Heart left ventricle (tissue), 16 donors: ENCODE measurements around the gene CPT1B. TPM values are rescaled to one million over a fixed set of nuclear protein-coding genes. Genes with fewer than 3 reads are reported as not detected.
A peak's percentile ranks its signal among the peaks of the same experiment; 100 is the strongest.

Experiments used
- ATAC-seq, 4 donors: fragments of 200-7000 bp; cut with Tn5 transposase; one replicate each; pipeline ENCODE4 v1.9.1; 2020 to 2022; ENCODE audit warnings: moderate library complexity in 4 of 4, mild to moderate bottlenecking in 3 of 4, moderate number of reproducible peaks in 1 of 4
- DNase-seq, 5 donors: peaks; one replicate each; pipeline ENCODE4 v3.0.0-alpha.2; 2020
- H3K27ac ChIP-seq, 12 donors: fragments of 200-600 bp; sonication (generic) in 4 of 12; one replicate each; pipeline versions ENCODE4 v1.5.0 to v1.8.0; 2016 to 2022; ENCODE audit warnings: mild to moderate bottlenecking in 2 of 12
- H3K27me3 ChIP-seq, 9 donors: fragments of 200-600 bp; sonication (generic) in 2 of 9; one replicate each; pipeline versions ENCODE4 v1.5.1 to v1.8.0; 2016 to 2022; ENCODE audit warnings: mild to moderate bottlenecking in 3 of 9
- H3K36me3 ChIP-seq, 9 donors: fragments of 200-600 bp; sonication (generic) in 2 of 9; one replicate each; pipeline versions ENCODE4 v1.5.0 to v1.8.0; 2018 to 2022; ENCODE audit warnings: mild to moderate bottlenecking in 2 of 9
- H3K4me1 ChIP-seq, 12 donors: fragments of 200-600 bp; sonication (generic) in 4 of 12; one replicate each; pipeline versions ENCODE4 v1.5.0 to v1.8.0; 2016 to 2022; ENCODE audit warnings: mild to moderate bottlenecking in 3 of 12
- H3K4me3 ChIP-seq, 12 donors: fragments of 200-600 bp; sonication (generic) in 4 of 12; one replicate each; pipeline versions ENCODE4 v1.5.0 to v1.8.0; 2017 to 2022; ENCODE audit warnings: mild to moderate bottlenecking in 9 of 12, moderate library complexity in 4 of 12
- H3K9me3 ChIP-seq, 12 donors: fragments of 200-600 bp; sonication (generic) in 4 of 12; one replicate each; pipeline versions ENCODE4 v1.5.0 to v1.8.0; 2016 to 2022; ENCODE audit warnings: mild to moderate bottlenecking in 1 of 12
- POLR2A ChIP-seq, 2 donors: fragments of 450-650 bp; IDR thresholded peaks; one replicate each; pipeline ENCODE4 v1.6.1; 2017; ENCODE audit warnings: antibody characterized with exemption in 2 of 2, mild to moderate bottlenecking in 2 of 2, moderate library complexity in 2 of 2
- WGBS, 4 donors: extraction: QIAGEN DNeasy Blood & Tissue Kit in 2 of 4; methylation state at CpG; one replicate each; pipeline versions ENCODE4 v1.1.5 to v1.1.7; 2013 to 2018; 5-methylcytosine and 5-hydroxymethylcytosine counted together
- intact Hi-C, 10 donors: fragments of 100-400 bp; cut with DNase I; formaldehyde crosslinking; loops; one replicate each; pipeline versions ENCODE4 v1.11.1 to v1.14.2; 2022
- polyA plus RNA-seq, 2 donors: library from polyadenylated mRNA; stranded (reverse); fragments of 200-250 nt; gene quantifications; one replicate each; pipeline ENCODE4 v1.2.3, GENCODE V29; 2013
- total RNA-seq, 9 donors: library from RNA; depleted of rRNA in 2 of 9; stranded (reverse); fragments of >200 nt in 2 of 9; fragmentation: NEBNext Ultra II Directional in 3 of 9; extraction: Animal tissue kit (Norgen Biotek cat#: 25700) in 3 of 9; gene quantifications; one replicate each; pipeline versions ENCODE4 v1.1.0 to v1.2.4, GENCODE V29; 2016 to 2023
- TF ChIP-seq, protein P1 (sequence below), 12 donors: fragments of 200-600 bp; sonication (generic) in 4 of 12; IDR thresholded peaks; one replicate each; pipeline versions ENCODE4 v1.5.0 to v1.8.0; 2018 to 2022; ENCODE audit warnings: antibody characterized with exemption in 12 of 12, mild to moderate bottlenecking in 5 of 12
- donor health status: ischemic (EF 13 %, LVEDD 7.1; RV severe dilation, severe dysfunction).
- donor health status: healthy with polysubstance abuse.
- donor health status: DM: no; HTN: yes; CAD: no.
- donor health status: DM: no; HTN: no; CAD: no.
- donor health status: ischemic (EF 25% LVEDD 6.9; RV normal size, moderate dysfunction).
- donor health status: ischemic (EF 25% LVEDD 5.7; RV mildly dilated, moderate dysfunction).
- donor health status: healthy.
- donor health status: DM: yes; HTN: yes; CAD: no.
- donor health status: ischemic (EF 35%, LVEDD 5.7; RV mildly dilated, moderate dysfunction).
- donor health status: nonischemic (EF 11% LVEDD 7.7; RV severe dilation, severe dysfunction).
- donor health status: DM: yes; HTN: yes; CAD: no.
- donor health status: PGD.
- donor health status: ischemic (EF 29% LVEDD 5.4; RV normal size, mild dysfunction).
- donor health status: nonischemic (EF 23%, LVEDD 6.1; RV moderate dilation, normal function).

CPT1B gene
- total and polyA plus RNA-seq, 11 donors = 51.4 to 467 (median 303) TPM

DNA sequence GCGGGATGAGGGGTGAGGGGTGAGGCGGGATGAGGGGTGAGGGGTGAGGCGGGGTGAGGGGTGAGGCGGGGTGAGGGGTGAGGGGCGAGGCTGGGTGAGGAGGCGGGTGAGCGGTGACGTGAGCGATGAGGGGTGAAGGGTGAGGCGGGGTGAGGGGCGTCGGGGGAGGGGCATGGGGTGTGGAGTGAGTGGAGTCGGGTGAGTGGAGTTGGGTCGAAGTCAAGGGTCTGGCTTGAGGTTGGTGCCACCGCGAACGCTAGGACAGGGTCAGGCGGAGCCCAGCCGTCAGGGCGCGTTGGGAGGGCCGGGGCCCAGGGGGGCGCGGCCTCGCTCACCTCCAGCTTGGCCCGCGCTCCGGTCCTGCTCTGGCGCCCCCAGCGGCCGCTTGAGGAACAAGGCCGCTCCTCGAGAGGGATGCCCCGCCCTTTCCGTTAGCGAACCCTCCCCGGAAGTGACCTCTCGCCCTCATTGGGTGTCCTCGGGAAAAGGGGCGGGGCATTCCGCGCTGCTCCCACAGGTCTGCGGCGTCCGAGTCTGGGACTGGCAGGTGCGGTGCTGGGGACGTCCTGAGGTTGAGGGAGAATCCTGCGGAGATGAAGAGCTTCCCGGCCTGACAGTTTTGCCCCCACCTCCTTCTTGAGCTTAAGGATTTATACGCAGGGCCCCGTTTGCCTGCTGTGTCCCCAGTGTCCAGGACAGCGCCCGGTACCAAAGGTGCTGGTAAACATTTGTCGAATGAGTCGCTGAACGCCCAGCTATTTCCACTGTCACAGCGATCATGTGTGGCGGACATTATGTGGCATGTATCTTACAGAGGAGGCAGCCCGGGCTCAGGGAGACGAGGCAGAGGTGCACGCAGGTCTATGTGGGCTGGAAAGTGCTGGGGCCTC is 15.5 kb downstream of the CPT1B start, which contains the start of gene SYCE3:
Gene SYCE3, minus strand, starts transcription at position 397 of the 890 bp plus-strand sequence. CDS start 6,514 bp downstream, outside the sequence.
- ATAC-seq (peak; percentile 94 to 97 (median 96)), DNase-seq (peak; percentile 97 to 99 (median 98))
- Histone ChIP-seq H3K27me3 (no peaks in the 10 kb centered on the region), H3K4me1 (peaks cover 0 to 17% (median 7%) of the 10 kb centered on the region in 12 donors), H3K4me3 (peak within 1 kb of the TSS; percentile 30 to 97 (median 64)), H3K27ac (peak within 1 kb of the TSS; percentile 65 to 96 (median 86)), H3K9me3 (no peaks in the 10 kb centered on the region), H3K36me3 (peaks cover 0 to 7% (median 3%) of the 10 kb centered on the region in 9 donors)
- TF ChIP-seq POLR2A (IDR thresholded peaks at IDR 0.05) = peak; percentile 51 to 86
- TF ChIP-seq, protein P1, sequence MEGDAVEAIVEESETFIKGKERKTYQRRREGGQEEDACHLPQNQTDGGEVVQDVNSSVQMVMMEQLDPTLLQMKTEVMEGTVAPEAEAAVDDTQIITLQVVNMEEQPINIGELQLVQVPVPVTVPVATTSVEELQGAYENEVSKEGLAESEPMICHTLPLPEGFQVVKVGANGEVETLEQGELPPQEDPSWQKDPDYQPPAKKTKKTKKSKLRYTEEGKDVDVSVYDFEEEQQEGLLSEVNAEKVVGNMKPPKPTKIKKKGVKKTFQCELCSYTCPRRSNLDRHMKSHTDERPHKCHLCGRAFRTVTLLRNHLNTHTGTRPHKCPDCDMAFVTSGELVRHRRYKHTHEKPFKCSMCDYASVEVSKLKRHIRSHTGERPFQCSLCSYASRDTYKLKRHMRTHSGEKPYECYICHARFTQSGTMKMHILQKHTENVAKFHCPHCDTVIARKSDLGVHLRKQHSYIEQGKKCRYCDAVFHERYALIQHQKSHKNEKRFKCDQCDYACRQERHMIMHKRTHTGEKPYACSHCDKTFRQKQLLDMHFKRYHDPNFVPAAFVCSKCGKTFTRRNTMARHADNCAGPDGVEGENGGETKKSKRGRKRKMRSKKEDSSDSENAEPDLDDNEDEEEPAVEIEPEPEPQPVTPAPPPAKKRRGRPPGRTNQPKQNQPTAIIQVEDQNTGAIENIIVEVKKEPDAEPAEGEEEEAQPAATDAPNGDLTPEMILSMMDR (IDR thresholded peaks at IDR 0.05) = peak; percentile 92 to 100 (median 98)
- 6 to 13% (median 9%) methylated on average over 38 to 60 of the region's 61 CpGs for WGBS, 4 donors
- intact Hi-C loops = loop anchor here in 3 of 10 donors (1.0 to 5.0 kb wide), 5 partner anchors 20 to 55 kb away; partner anchors contain the start of genes SCO2 (in 2 of the 3), CHKB (in 1 of the 3), LMF2 (in 1 of the 3) and NCAPH2 (in 1 of the 3)

DNA sequence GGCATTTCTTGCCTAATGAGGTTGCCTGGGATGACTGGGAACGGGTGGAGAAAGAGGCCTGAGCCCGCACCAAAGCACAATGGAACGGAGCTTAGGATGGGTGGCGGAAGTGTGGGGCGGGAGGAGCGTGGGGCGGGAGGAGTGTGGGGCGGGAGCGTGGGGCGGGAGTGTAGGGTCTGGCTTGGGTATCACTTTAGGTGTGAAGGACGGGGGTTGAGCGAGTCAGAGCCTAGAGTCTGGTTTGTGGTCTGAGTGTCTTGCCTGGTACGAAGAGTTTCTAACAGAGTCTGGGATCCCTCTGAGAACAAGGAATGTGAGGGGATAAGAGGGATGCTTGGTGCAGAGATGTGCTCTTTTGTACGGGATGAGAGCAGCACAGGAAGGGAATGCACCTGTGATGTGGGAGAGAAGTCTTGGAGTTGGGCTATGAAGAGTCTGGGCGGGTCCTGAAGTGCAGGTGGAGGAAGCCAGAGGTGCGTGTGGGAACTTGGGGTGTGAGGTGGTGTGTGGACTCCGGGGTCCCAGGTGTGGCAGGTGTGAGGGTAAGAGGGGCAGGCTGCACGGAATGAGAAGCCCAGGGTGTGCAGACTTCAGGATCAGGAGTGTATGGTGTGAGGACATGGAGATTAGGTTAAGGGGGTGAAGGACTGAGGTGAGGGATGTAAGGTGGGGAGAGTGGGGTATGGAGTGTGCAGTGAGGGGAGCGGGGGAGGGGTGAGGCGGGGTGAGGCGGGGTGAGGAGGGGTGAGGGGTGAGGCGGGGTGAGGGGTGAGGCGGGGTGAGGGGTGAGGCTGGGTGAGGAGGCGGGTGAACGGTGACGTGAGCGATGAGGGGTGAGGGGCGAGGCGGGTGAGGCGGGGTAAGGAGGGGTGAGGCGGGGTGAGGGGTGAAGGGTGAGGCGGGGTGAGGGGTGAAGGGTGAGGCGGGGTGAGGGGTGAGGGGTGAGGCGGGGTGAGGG is 16.5 kb downstream of the CPT1B start:
- no peak for DNase-seq
- H3K36me3 ChIP-seq = no peaks in the 10 kb centered on the region
- H3K4me1 ChIP-seq = peaks cover 0 to 17% (median 7%) of the 10 kb centered on the region in 12 donors
- no peak overlapping the region for H3K4me3 ChIP-seq
- no peaks in the 10 kb centered on the region for H3K27me3 ChIP-seq
- no peak overlapping the region for H3K27ac ChIP-seq
- WGBS, 4 donors = 76 to 81% (median 79%) methylated on average over 18 to 30 of the region's 34 CpGs
- no peak for TF ChIP-seq POLR2A (IDR thresholded peaks at IDR 0.05)
- TF ChIP-seq, protein P1 (IDR thresholded peaks at IDR 0.05) = no peak
- H3K9me3 ChIP-seq = no peaks in the 10 kb centered on the region
- ATAC-seq = no peak
- intact Hi-C loops = loop anchor here in 3 of 10 donors (1.0 to 5.0 kb wide), 3 partner anchors 34 to 54 kb away; partner anchors contain the start of genes SCO2 (in 2 of the 3), LMF2 (in 1 of the 3) and NCAPH2 (in 1 of the 3)

DNA sequence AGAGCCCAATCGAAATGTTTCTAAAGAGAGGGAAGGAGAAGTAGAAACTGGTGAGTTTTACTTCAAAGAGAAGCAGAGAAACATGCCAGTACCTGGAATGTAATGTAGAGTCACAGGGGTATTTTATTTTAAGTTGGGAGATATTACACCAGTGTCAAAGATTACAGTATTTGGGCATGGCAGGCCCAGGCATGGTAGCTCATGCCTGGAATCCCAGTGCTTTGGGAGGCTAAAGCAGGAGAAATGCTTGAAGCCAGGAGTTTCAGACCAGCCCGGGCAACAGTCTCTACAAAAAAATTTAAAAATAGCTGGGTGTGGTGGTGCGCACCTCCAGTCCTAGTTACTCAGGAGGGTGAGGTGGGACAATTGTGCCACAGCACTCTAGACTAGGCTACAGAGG is 18.2 kb downstream of the CPT1B start:
- Histone ChIP-seq H3K27ac (no peak overlapping the region), H3K4me1 (peaks cover 0 to 17% (median 7%) of the 10 kb centered on the region in 12 donors), H3K4me3 (no peak overlapping the region), H3K27me3 (no peaks in the 10 kb centered on the region), H3K9me3 (no peaks in the 10 kb centered on the region), H3K36me3 (no peaks in the 10 kb centered on the region)
- ATAC-seq (no peak), DNase-seq (no peak)
- intact Hi-C loops = loop anchor here in 2 of 10 donors (5.0 kb wide), 2 partner anchors 33 to 53 kb away; partner anchors contain the start of genes LMF2 (in 1 of the 2), NCAPH2 (in 1 of the 2) and SCO2 (in 1 of the 2)
- 86 to 93% (median 90%) methylated on average over 3 of the region's 3 CpGs for WGBS, 4 donors
- no peak for TF ChIP-seq POLR2A (IDR thresholded peaks at IDR 0.05)
- TF ChIP-seq, protein P1 (IDR thresholded peaks at IDR 0.05) = no peak
